ENCODE results near the gene EIF2AK3. TPM values are rescaled to one million over a fixed set of nuclear protein-coding genes. Genes with fewer than 3 reads are reported as not detected.
"Not testable (repeated sequence)": the region's sequence is repeated elsewhere in the genome, so short reads cannot be mapped to it uniquely, and the experiment has no call there.

Gene EIF2AK3
- total RNA-seq, 1 donor from 2014 or later: 23.4 TPM

DNA sequence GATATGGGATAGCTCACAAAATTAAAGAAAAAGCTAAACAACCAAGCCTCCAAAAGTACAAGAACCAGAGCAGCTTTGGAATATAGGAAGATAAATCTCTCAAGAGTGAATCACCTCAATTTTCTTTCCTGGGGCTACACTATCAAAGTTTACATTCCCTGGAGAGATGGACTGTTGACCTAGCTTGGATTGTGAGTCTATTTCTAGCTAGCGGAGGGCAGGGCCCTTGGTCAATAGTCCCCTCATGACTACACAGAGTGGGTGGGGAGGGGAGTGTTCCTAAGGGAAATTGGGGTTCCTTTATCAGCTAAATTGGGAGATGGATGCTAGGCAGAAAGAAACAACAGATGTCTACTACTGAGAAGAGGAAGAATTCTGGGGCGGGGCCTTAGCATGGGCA lies 29.9 kb upstream of the EIF2AK3 start:
- Histone ChIP-seq H3K4me3 (no peak overlapping the region), H3K9me3 (no peaks in the 10 kb centered on the region), H3K4me1 (peaks cover 5% of the 10 kb centered on the region), H3K27me3 (no peaks in the 10 kb centered on the region), H3K27ac (no peak overlapping the region), H3K36me3 (no peaks in the 10 kb centered on the region)
- ATAC-seq (no peak), DNase-seq (no peak)
- intact Hi-C loops (cut with DNase I): no loop called here
- TF ChIP-seq, protein P1, sequence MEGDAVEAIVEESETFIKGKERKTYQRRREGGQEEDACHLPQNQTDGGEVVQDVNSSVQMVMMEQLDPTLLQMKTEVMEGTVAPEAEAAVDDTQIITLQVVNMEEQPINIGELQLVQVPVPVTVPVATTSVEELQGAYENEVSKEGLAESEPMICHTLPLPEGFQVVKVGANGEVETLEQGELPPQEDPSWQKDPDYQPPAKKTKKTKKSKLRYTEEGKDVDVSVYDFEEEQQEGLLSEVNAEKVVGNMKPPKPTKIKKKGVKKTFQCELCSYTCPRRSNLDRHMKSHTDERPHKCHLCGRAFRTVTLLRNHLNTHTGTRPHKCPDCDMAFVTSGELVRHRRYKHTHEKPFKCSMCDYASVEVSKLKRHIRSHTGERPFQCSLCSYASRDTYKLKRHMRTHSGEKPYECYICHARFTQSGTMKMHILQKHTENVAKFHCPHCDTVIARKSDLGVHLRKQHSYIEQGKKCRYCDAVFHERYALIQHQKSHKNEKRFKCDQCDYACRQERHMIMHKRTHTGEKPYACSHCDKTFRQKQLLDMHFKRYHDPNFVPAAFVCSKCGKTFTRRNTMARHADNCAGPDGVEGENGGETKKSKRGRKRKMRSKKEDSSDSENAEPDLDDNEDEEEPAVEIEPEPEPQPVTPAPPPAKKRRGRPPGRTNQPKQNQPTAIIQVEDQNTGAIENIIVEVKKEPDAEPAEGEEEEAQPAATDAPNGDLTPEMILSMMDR (IDR thresholded peaks at IDR 0.05): no peak

DNA sequence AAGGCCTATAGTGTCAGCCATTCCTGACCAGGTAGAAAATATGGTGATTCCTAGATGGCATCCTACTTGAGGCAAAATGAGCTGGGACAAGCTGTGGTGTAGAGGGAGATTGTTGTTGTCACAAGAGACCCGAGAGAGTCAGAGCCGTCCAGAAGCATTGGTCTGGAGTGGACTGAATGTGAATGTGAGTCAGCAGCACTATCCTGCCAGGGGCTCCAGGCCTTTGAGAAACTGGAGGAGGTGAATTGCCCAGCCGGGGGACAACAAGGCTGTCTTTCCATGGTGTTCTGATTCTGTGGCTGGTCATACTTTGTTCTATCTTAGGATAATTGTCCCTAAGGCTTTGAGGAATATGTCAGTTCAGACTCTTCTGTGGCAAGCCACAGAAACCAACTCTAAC lies 29.4 kb upstream of the EIF2AK3 start:
- DNase-seq (no peak), ATAC-seq (no peak)
- Histone ChIP-seq H3K4me3 (no peak overlapping the region), H3K27ac (no peak overlapping the region), H3K9me3 (no peaks in the 10 kb centered on the region), H3K36me3 (no peaks in the 10 kb centered on the region), H3K4me1 (peaks cover 5% of the 10 kb centered on the region), H3K27me3 (no peaks in the 10 kb centered on the region)
- intact Hi-C loops (cut with DNase I): no loop called here
- TF ChIP-seq, protein P1 (IDR thresholded peaks at IDR 0.05): no peak

DNA sequence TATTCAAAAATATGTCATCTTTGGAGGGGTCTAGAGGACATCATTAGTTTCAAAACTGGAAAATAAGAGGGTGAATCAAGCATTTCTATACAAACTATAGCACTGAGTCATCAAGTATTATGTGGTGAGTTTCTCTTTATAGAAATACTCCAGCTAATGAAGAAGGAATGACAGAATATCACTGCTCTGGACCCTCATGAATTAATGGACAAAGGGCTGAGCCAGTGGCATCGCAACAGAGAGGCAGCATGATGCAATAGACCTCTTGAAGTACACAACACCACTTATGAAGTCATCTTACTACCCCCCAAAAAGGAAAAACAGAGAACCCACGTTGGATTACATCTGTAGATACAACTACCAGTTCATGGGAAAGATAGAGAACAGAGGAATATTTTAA lies 27.4 kb upstream of the EIF2AK3 start:
- H3K4me3 ChIP-seq: no peak overlapping the region
- DNase-seq (no peak), ATAC-seq (no peak)
- no peaks in the 10 kb centered on the region for H3K9me3 ChIP-seq
- no peak overlapping the region for H3K27ac ChIP-seq
- peaks cover 5% of the 10 kb centered on the region for H3K4me1 ChIP-seq
- intact Hi-C loops (cut with DNase I): no loop called here
- no peaks in the 10 kb centered on the region for H3K27me3 ChIP-seq
- H3K36me3 ChIP-seq: no peaks in the 10 kb centered on the region
- TF ChIP-seq, protein P1 (IDR thresholded peaks at IDR 0.05): no peak

DNA sequence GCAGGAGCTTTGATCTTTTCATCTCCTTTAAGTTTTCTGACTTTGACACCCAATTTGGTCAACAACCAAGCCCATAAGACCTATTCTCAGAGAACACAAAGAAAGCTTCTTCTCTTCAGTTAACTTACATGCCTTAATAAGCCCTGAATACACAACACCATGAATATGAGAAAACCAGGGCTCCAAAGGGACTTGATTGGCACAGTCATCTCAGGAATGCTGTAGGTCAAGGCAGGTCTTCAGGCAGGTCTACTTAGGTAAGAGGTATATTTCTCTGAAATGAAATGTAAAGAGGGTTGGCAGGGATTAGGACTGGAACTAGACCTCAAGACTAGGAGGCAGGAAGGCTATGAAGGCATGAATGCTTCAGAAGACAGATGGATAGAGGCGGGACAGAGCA lies 24.4 kb upstream of the EIF2AK3 start:
- no peaks in the 10 kb centered on the region for H3K27me3 ChIP-seq
- no peak overlapping the region for H3K4me3 ChIP-seq
- TF ChIP-seq, protein P1 (IDR thresholded peaks at IDR 0.05): no peak
- ATAC-seq: no peak
- H3K27ac ChIP-seq: no peak overlapping the region
- intact Hi-C loops (cut with DNase I): no loop called here
- no peaks in the 10 kb centered on the region for H3K4me1 ChIP-seq
- H3K36me3 ChIP-seq: no peaks in the 10 kb centered on the region
- no peak for DNase-seq
- H3K9me3 ChIP-seq: no peaks in the 10 kb centered on the region

DNA sequence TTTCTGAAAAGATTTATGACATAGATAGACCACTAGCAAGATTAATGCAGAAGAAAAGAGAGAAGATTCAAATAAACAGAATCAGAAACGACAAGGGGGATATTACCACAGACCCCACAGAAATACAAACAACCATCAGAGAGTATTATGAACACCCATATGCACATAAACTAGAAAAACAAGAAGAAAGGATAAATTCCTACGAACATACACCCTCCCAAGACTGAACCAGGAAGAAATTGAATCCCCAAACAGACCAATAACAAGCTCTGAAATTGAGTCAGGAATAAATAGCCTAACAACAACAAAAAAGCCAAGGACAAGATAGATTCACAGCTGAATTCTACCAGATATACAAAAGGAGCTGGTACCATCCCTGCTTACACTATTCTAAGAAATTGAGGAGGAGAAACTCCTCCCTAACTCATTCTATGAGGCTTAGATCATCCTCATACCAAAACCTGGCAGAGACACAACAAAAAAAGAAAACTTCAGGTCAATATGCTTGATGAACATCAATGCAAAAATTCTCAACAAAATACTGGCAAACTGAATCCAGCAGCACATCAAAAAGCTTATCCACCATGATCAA lies 18.1 kb upstream of the EIF2AK3 start:
- intact Hi-C loops (cut with DNase I); H3K27me3 ChIP-seq; H3K4me1 ChIP-seq; DNase-seq; H3K36me3 ChIP-seq; H3K27ac ChIP-seq; H3K4me3 ChIP-seq; ATAC-seq; H3K9me3 ChIP-seq: not testable (repeated sequence)

DNA sequence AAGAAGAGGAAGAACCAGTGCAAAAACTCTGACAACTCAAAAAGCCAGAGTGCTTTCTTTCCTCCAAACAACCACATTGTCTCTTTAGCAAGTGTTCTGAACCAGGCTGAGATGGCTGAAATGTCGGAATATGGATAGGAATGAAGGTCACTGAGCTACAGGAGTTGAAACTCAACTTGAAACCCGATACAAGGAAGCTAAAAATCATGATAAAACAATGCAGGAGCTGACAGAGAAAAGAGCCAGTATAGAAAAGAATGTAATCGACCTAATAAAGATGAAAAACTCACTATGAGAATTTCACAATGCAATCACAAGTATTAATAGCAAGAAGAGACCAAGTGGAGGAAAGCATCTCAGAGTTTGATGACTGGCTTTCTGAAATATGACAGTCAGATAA lies 15.0 kb upstream of the EIF2AK3 start:
- no peak overlapping the region for H3K27ac ChIP-seq
- peaks cover 7% of the 10 kb centered on the region for H3K9me3 ChIP-seq
- ATAC-seq (no peak), DNase-seq (no peak)
- H3K36me3 ChIP-seq: no peaks in the 10 kb centered on the region
- intact Hi-C loops (cut with DNase I): no loop called here
- H3K4me1 ChIP-seq: no peaks in the 10 kb centered on the region
- no peaks in the 10 kb centered on the region for H3K27me3 ChIP-seq
- H3K4me3 ChIP-seq: no peak overlapping the region
- TF ChIP-seq, protein P1 (IDR thresholded peaks at IDR 0.05): no peak

All from upper lobe of right lung (tissue), 1 donor.